ENCODE results near the gene RAD1. TPM values are rescaled to one million over a fixed set of nuclear protein-coding genes. Genes with fewer than 3 reads are reported as not detected.

Gene RAD1
- polyA plus RNA-seq, 3 donors, result 8.5 to 9.6 (median 9.4) TPM

GRCh38 chr5:34919077-34919476, 3.8 kb upstream of the RAD1 start:
- no peak for TF ChIP-seq CTCF (IDR thresholded peaks at IDR 0.05)
- Histone ChIP-seq H3K27me3 (ENCODE audit: control insufficient read depth in 2 of 2, insufficient read depth in 2 of 2, low read length in 2 of 2) (no peaks in the 10 kb centered on the region), H4K20me1 (ENCODE audit: insufficient read depth, low read length) (no peaks in the 10 kb centered on the region), H3K79me2 (ENCODE audit: insufficient read depth, low read length) (peaks cover 48% of the 10 kb centered on the region), H3K9ac (ENCODE audit: insufficient read depth, low read length, poor library complexity, severe bottlenecking) (no peak overlapping the region), H3K9me3 (replicated peaks in 1 of 2; ENCODE audit: control insufficient read depth in 1 of 2, insufficient read depth in 1 of 2, low read length in 2 of 2) (no peaks in the 10 kb centered on the region), H3K27ac (ENCODE audit: low read depth in 1 of 2, low read length in 2 of 2) (no peak overlapping the region), H3K36me3 (replicated peaks in 1 of 2; ENCODE audit: control insufficient read depth in 1 of 2, insufficient read depth in 2 of 2, low read length in 2 of 2) (peaks cover 41% of the 10 kb centered on the region in 2 donors), H3K4me1 (ENCODE audit: control insufficient read depth in 1 of 2, insufficient read depth in 2 of 2, low read length in 2 of 2) (peaks cover 15 to 19% of the 10 kb centered on the region in 2 donors), H2AFZ (ENCODE audit: insufficient read depth, low read depth, low read length, poor library complexity, severe bottlenecking) (no peak overlapping the region), H3K4me3 (replicated peaks in 1 of 3; ENCODE audit: low read depth in 2 of 3, low read length in 3 of 3) (no peak overlapping the region), H3K4me2 (replicated peaks; ENCODE audit: extremely low read depth, low read length, poor library complexity, severe bottlenecking) (no peak overlapping the region)
- Mint-ChIP-seq H3K9me3 (no peaks in the 10 kb centered on the region), H3K27me3 (ENCODE audit: low read depth in 3 of 3) (no peaks in the 10 kb centered on the region), H3K4me1 (peaks cover 12% of the 10 kb centered on the region), H3K4me3 (no peak overlapping the region), H3K36me3 (peaks cover 29 to 41% of the 10 kb centered on the region in 2 donors), H3K27ac (no peak overlapping the region)
- no CpG with 5 or more reads among the region's 4 CpGs for WGBS (ENCODE audit: insufficient coverage)
- DNase-seq, result no peak
- intact Hi-C loops (cut with micrococcal nuclease), result loop anchor here in 1 of 2 donors (5.0 to 10.0 kb wide), 2 partner anchors 1233 to 1326 kb away; partner anchors contain the start of genes LMBRD2, NADK2 and SKP2

- Histone ChIP-seq H3K27me3 (ENCODE audit: control insufficient read depth in 2 of 2, insufficient read depth in 2 of 2, low read length in 2 of 2) (no peaks in the 10 kb centered on the region), H3K36me3 (replicated peaks in 1 of 2; ENCODE audit: control insufficient read depth in 1 of 2, insufficient read depth in 2 of 2, low read length in 2 of 2) (peaks cover 30 to 32% of the 10 kb centered on the region in 2 donors), H3K27ac (ENCODE audit: low read depth in 1 of 2, low read length in 2 of 2) (no peak overlapping the region), H3K4me2 (replicated peaks; ENCODE audit: extremely low read depth, low read length, poor library complexity, severe bottlenecking) (no peak overlapping the region), H3K4me1 (ENCODE audit: control insufficient read depth in 1 of 2, insufficient read depth in 2 of 2, low read length in 2 of 2) (peaks cover 15 to 19% of the 10 kb centered on the region in 2 donors), H3K4me3 (replicated peaks in 1 of 3; ENCODE audit: low read depth in 2 of 3, low read length in 3 of 3) (no peak overlapping the region), H2AFZ (ENCODE audit: insufficient read depth, low read depth, low read length, poor library complexity, severe bottlenecking) (no peak overlapping the region), H3K79me2 (ENCODE audit: insufficient read depth, low read length) (peaks cover 59% of the 10 kb centered on the region), H4K20me1 (ENCODE audit: insufficient read depth, low read length) (no peaks in the 10 kb centered on the region), H3K9ac (ENCODE audit: insufficient read depth, low read length, poor library complexity, severe bottlenecking) (no peak overlapping the region), H3K9me3 (replicated peaks in 1 of 2; ENCODE audit: control insufficient read depth in 1 of 2, insufficient read depth in 1 of 2, low read length in 2 of 2) (no peaks in the 10 kb centered on the region)
- H3K4me3 Mint-ChIP-seq, result no peak overlapping the region
- H3K27ac Mint-ChIP-seq, result no peak overlapping the region
- TF ChIP-seq CTCF (IDR thresholded peaks at IDR 0.05), result no peak
- H3K9me3 Mint-ChIP-seq, result no peaks in the 10 kb centered on the region
- intact Hi-C loops (cut with micrococcal nuclease), result loop anchor here in 1 of 2 donors (5.0 to 10.0 kb wide), 2 partner anchors 1234 to 1327 kb away; partner anchors contain the start of genes LMBRD2, NADK2 and SKP2
- WGBS (ENCODE audit: insufficient coverage), result no CpG with 5 or more reads among the region's 4 CpGs
- H3K27me3 Mint-ChIP-seq (ENCODE audit: low read depth in 3 of 3), result no peaks in the 10 kb centered on the region
- peaks cover 17% of the 10 kb centered on the region for H3K4me1 Mint-ChIP-seq
- no peak for DNase-seq
- H3K36me3 Mint-ChIP-seq, result peaks cover 19 to 30% of the 10 kb centered on the region in 2 donors
Measured at GRCh38 chr5:34918025-34918424, 2.7 kb upstream of the RAD1 start.
